Ishikawa (cell line): ENCODE measurements around the gene USP30.

ENCODE experiments used
- CREB1 ChIP-seq: IDR thresholded peaks from 2 replicates; pipeline ENCODE4 v1.6.1; 2012; ENCODE audit warnings: low read depth
- TEAD4 ChIP-seq: IDR thresholded peaks from 2 replicates; pipeline ENCODE4 v1.6.1; 2012
- USF1 ChIP-seq: IDR thresholded peaks from 2 replicates; pipeline ENCODE4 v1.6.1; 2012

DNA sequence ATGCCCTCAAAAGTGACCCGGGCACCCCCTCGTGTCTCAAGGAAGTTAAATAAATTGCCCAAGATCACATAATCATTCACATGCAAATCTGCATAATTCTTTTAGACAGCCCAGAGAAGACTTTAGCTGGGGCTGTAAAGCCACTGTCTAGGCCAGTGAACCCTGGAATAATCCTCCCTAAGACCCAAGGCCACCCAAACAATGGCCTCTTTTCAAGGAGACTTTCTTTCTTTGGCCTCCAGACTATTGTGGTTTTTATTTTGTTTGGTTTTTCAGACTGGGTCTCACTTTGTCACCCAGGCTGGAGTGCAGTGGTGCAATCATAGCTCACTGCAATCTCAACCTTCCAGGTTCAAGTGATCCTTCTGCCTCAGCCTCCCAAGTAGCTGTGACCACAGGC, 42.1 kb upstream of the USP30 start:
- TF ChIP-seq CREB1 (no peak), USF1 (no peak), TEAD4 (no peak)
